GM12865 (cell line): Measurements from ENCODE around the gene TC2N.

Experiments used
- DNase-seq: peaks from one replicate; pipeline ENCODE4 v3.0.0; 2010; ENCODE audit warnings: low read depth
- H3K4me3 ChIP-seq: 2 replicates; pipeline ENCODE4 v1.5.1; 2011; ENCODE audit warnings: mild to moderate bottlenecking, low read depth, low read length, control low read depth
- TF ChIP-seq, protein P1 (sequence below): IDR thresholded peaks from 2 replicates; pipeline ENCODE4 v1.5.1; 2011; ENCODE audit warnings: low read length, control low read depth, low read depth, inconsistent platforms; ENCODE audit not compliant: insufficient read depth; ENCODE audit errors: missing control alignments

Gene TC2N

DNA sequence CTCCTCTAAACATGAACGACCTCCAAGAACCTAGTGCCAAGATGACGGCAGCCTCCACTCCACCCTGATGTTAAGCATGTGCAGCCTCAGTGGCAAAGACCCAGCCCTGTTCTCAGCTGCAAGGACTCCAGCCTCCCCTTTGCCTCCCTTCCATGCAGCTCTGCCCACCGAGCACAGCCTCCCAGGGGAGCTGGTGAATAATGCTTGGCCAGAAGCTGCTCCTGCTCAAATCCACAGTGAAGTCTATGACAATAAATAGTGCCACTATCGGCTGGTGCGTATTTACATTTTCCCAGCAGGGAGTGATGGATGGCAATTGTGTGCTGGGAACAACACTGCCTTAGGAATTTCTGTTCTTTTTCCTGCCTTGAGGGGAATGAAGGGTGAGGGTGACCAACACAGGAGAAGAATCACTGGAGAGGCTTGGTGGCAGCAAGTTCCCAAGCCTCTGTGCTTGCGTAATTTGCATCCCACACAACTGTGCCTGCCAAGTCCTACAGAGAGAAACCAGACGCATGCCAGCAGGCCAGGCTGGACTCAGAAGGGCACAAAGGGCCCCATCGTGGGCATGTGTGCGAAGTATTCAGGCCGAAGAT, 29.9 kb upstream of the TC2N start:
- H3K4me3 ChIP-seq: no peak overlapping the region
- DNase-seq: no peak
- TF ChIP-seq, protein P1, sequence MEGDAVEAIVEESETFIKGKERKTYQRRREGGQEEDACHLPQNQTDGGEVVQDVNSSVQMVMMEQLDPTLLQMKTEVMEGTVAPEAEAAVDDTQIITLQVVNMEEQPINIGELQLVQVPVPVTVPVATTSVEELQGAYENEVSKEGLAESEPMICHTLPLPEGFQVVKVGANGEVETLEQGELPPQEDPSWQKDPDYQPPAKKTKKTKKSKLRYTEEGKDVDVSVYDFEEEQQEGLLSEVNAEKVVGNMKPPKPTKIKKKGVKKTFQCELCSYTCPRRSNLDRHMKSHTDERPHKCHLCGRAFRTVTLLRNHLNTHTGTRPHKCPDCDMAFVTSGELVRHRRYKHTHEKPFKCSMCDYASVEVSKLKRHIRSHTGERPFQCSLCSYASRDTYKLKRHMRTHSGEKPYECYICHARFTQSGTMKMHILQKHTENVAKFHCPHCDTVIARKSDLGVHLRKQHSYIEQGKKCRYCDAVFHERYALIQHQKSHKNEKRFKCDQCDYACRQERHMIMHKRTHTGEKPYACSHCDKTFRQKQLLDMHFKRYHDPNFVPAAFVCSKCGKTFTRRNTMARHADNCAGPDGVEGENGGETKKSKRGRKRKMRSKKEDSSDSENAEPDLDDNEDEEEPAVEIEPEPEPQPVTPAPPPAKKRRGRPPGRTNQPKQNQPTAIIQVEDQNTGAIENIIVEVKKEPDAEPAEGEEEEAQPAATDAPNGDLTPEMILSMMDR: no peak

DNA sequence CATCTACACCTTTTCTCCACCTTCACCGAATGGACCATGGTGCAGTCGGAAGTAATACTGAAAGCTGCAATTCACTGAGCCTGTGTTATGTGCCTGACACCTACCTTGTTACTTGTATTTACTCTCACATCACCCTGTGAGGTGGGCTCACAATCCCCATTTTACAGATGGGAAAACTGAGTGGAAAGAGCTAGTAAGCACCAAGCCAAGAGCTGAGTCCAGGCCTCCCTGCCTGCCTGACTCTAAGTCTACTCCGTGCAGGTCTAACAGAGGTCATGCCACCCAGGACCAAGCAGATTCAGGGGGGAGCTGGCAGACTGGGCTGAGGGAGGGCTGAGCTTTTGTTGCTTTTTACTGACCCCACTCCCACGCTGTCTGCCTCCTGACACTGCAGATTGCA, 29.1 kb upstream of the TC2N start:
- no peak for DNase-seq
- TF ChIP-seq, protein P1: no peak

DNA sequence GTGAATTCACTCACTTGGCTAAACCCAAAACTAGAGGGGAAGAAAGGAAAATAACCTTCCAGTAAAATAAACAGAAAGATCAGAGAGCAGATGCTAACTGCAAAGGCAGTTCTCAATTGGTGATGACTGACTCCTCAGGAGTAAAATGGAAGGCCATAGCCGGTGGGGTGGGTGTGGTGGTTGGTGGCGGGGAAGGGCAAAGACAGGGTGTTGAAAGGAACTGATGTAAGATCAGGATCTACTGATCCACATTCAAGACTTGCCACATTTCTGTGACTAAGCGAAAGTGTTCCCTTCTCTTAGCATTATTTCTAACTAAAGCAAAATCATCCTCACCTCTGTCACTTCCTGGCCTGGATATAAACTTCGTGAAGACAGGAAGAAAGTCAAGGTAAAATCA, 26.3 kb upstream of the TC2N start:
- no peak for DNase-seq
- TF ChIP-seq, protein P1: no peak
- no peak overlapping the region for H3K4me3 ChIP-seq

More for the DNA sequence above, 29.1 kb upstream of the TC2N start:
- H3K4me3 ChIP-seq: no peak overlapping the region

DNA sequence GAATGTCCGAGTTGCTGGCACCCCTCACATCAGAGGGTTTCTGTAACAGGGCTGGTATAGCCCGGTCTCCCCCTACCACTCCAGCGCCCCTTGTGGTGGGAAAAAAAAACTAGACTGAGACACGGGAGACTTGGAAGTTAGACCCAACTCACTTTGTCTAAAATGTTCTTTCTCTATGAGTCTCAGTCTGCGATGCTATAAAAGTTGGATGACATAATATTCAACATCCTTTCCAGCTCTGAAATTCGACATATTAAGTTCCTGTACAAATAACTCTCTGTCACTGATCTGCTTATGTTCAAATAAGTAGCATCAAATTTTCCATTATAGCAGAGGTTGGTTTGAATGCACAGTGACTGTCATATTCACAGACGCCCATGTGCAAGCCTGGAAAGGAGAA, 25.7 kb upstream of the TC2N start:
- H3K4me3 ChIP-seq: no peak overlapping the region
- DNase-seq: peak; percentile 43
- TF ChIP-seq, protein P1: peak; percentile 63

DNA sequence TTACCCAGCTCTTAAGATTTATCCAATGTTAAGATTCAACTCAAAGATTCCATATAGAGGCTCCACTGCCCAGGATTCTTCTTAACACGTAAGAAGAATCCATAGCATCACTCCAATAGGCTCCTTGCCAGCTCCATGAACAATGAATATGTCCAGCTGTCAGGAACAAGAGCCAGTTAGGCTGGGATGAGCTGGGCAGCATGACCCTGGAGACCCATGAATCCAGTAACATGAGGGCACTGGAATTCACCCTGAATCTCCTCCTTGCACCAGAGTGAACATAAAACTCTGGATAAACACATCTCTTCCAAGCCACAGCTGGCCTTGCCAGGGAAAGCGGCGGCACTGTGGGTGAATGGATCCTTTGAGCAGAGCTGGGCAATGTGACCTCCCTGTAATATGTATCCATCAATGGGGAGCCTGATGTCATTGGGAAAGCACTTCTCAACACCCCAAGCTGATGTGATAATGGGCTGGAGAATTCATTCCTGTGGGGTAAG, 24.4 kb upstream of the TC2N start:
- no peak overlapping the region for H3K4me3 ChIP-seq
- no peak for DNase-seq
- TF ChIP-seq, protein P1: no peak

DNA sequence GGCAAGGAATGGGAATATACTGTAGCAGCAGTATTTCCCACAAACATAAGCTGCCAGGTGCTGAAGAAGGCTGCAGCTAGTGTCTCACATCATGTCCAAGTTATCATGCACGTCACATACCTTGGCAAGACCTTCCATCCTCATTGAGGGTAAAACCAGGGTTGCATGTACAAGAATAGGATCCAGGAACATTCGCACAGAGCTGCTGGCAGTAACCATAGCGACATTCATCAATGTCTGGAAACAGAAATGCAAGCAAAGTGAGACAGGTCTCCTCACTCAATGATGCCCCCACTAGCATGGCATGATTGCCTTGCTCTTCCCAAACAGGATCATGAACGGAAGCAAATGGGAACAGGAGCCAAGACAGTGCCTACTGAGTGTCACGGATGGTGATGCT, 23.8 kb upstream of the TC2N start:
- H3K4me3 ChIP-seq: no peak overlapping the region
- DNase-seq: no peak
- TF ChIP-seq, protein P1: no peak

DNA sequence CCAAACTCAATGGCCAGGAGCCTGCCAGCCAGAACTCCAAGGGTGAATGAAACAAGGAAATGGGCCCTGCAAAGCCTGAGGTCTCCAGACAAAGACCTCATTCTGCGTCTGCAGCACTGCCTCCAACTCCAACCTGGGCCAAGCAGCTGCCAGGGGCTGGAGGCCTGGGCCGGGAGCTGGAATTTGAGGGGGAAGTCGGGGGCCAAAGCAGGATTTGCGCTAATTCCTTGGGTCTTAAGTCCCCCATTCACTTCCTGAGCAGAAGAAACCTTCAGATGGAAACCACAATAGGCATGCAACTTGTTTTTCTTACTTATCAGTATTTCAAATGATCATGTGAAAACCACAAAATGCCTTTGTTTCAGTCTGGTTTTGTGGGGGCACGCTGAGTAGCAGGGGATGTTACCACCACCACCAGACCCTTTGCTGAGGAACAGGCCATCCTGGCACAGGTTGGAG, 23.0 kb upstream of the TC2N start:
- TF ChIP-seq, protein P1: no peak
- DNase-seq: no peak
- no peak overlapping the region for H3K4me3 ChIP-seq
